Measurements from ENCODE around the gene GRIN2B.

Gene GRIN2B

GRCh38 chr12:13973996-13974395 lies 7.4 kb downstream of the GRIN2B start:
- H3K4me3 Mint-ChIP-seq = no peak overlapping the region
- no peak overlapping the region for H3K27ac Mint-ChIP-seq
- no peaks in the 10 kb centered on the region for H3K9me3 Mint-ChIP-seq (ENCODE audit: low read depth)
- H3K36me3 Mint-ChIP-seq = no peaks in the 10 kb centered on the region
- peaks cover 20% of the 10 kb centered on the region for H3K27me3 Mint-ChIP-seq
- no peaks in the 10 kb centered on the region for H3K4me1 Mint-ChIP-seq (ENCODE audit: low read depth)

- Mint-ChIP-seq H3K36me3 (no peaks in the 10 kb centered on the region), H3K4me3 (no peak overlapping the region), H3K27me3 (no peaks in the 10 kb centered on the region), H3K27ac (no peak overlapping the region), H3K9me3 (ENCODE audit: low read depth) (no peaks in the 10 kb centered on the region), H3K4me1 (ENCODE audit: low read depth) (no peaks in the 10 kb centered on the region)
Observed at GRCh38 chr12:13970803-13971202, 10.6 kb downstream of the GRIN2B start.

GRCh38 chr12:13968281-13968680 lies 13.1 kb downstream of the GRIN2B start:
- Mint-ChIP-seq H3K27ac (no peak overlapping the region), H3K4me3 (no peak overlapping the region), H3K36me3 (no peaks in the 10 kb centered on the region), H3K27me3 (peaks cover 9% of the 10 kb centered on the region), H3K4me1 (ENCODE audit: low read depth) (no peaks in the 10 kb centered on the region), H3K9me3 (ENCODE audit: low read depth) (no peaks in the 10 kb centered on the region)

GRCh38 chr12:13964666-13965065 lies 16.7 kb downstream of the GRIN2B start:
- no peaks in the 10 kb centered on the region for H3K4me1 Mint-ChIP-seq (ENCODE audit: low read depth)
- no peak overlapping the region for H3K4me3 Mint-ChIP-seq
- H3K27ac Mint-ChIP-seq = no peak overlapping the region
- peaks cover 19% of the 10 kb centered on the region for H3K27me3 Mint-ChIP-seq
- no peaks in the 10 kb centered on the region for H3K36me3 Mint-ChIP-seq
- no peaks in the 10 kb centered on the region for H3K9me3 Mint-ChIP-seq (ENCODE audit: low read depth)

GRCh38 chr12:13962699-13963098 lies 18.7 kb downstream of the GRIN2B start:
- Mint-ChIP-seq H3K27ac (no peak overlapping the region), H3K4me3 (no peak overlapping the region), H3K9me3 (ENCODE audit: low read depth) (no peaks in the 10 kb centered on the region), H3K27me3 (peaks cover 26% of the 10 kb centered on the region), H3K4me1 (ENCODE audit: low read depth) (no peaks in the 10 kb centered on the region), H3K36me3 (no peaks in the 10 kb centered on the region)

GRCh38 chr12:13961971-13962370 lies 19.4 kb downstream of the GRIN2B start:
- Mint-ChIP-seq H3K27ac (no peak overlapping the region), H3K4me1 (ENCODE audit: low read depth) (no peaks in the 10 kb centered on the region), H3K4me3 (no peak overlapping the region), H3K36me3 (no peaks in the 10 kb centered on the region), H3K9me3 (ENCODE audit: low read depth) (no peaks in the 10 kb centered on the region), H3K27me3 (peaks cover 26% of the 10 kb centered on the region)

- H3K4me1 Mint-ChIP-seq (ENCODE audit: low read depth) = no peaks in the 10 kb centered on the region
Observed at GRCh38 chr12:13959131-13959723, 22.2 kb downstream of the GRIN2B start.

GRCh38 chr12:13957576-13957975 lies 23.8 kb downstream of the GRIN2B start:
- H3K36me3 Mint-ChIP-seq = no peaks in the 10 kb centered on the region
- H3K4me1 Mint-ChIP-seq (ENCODE audit: low read depth) = no peaks in the 10 kb centered on the region
- H3K4me3 Mint-ChIP-seq = no peak overlapping the region
- no peaks in the 10 kb centered on the region for H3K9me3 Mint-ChIP-seq (ENCODE audit: low read depth)
- H3K27ac Mint-ChIP-seq = no peak overlapping the region
- peaks cover 18% of the 10 kb centered on the region for H3K27me3 Mint-ChIP-seq

More at GRCh38 chr12:13959131-13959723, 22.2 kb downstream of the GRIN2B start:
- H3K9me3 Mint-ChIP-seq (ENCODE audit: low read depth) = no peaks in the 10 kb centered on the region
- no peak overlapping the region for H3K27ac Mint-ChIP-seq
- no peak overlapping the region for H3K4me3 Mint-ChIP-seq
- H3K36me3 Mint-ChIP-seq = no peaks in the 10 kb centered on the region
- H3K27me3 Mint-ChIP-seq = peaks cover 21% of the 10 kb centered on the region

GRCh38 chr12:13956060-13956590 lies 25.3 kb downstream of the GRIN2B start:
- Mint-ChIP-seq H3K27ac (no peak overlapping the region), H3K4me1 (ENCODE audit: low read depth) (no peaks in the 10 kb centered on the region), H3K4me3 (no peak overlapping the region), H3K27me3 (peaks cover 14% of the 10 kb centered on the region), H3K9me3 (ENCODE audit: low read depth) (no peaks in the 10 kb centered on the region), H3K36me3 (no peaks in the 10 kb centered on the region)

GRCh38 chr12:13952096-13952495 lies 29.3 kb downstream of the GRIN2B start:
- Mint-ChIP-seq H3K27ac (no peak overlapping the region), H3K27me3 (peaks cover 2% of the 10 kb centered on the region), H3K9me3 (ENCODE audit: low read depth) (no peaks in the 10 kb centered on the region), H3K4me1 (ENCODE audit: low read depth) (no peaks in the 10 kb centered on the region), H3K4me3 (no peak overlapping the region), H3K36me3 (no peaks in the 10 kb centered on the region)

- Mint-ChIP-seq H3K36me3 (no peaks in the 10 kb centered on the region), H3K4me1 (ENCODE audit: low read depth) (no peaks in the 10 kb centered on the region), H3K9me3 (ENCODE audit: low read depth) (no peaks in the 10 kb centered on the region), H3K4me3 (no peak overlapping the region), H3K27me3 (peaks cover 4% of the 10 kb centered on the region), H3K27ac (no peak overlapping the region)
Observed at GRCh38 chr12:13950502-13950901, 30.9 kb downstream of the GRIN2B start.

GRCh38 chr12:13948621-13949020 lies 32.8 kb downstream of the GRIN2B start:
- no peaks in the 10 kb centered on the region for H3K9me3 Mint-ChIP-seq (ENCODE audit: low read depth)
- no peaks in the 10 kb centered on the region for H3K36me3 Mint-ChIP-seq
- no peaks in the 10 kb centered on the region for H3K4me1 Mint-ChIP-seq (ENCODE audit: low read depth)
- H3K27ac Mint-ChIP-seq = no peak overlapping the region
- H3K4me3 Mint-ChIP-seq = no peak overlapping the region
- peaks cover 9% of the 10 kb centered on the region for H3K27me3 Mint-ChIP-seq

- H3K27me3 Mint-ChIP-seq = peaks cover 12% of the 10 kb centered on the region
- H3K36me3 Mint-ChIP-seq = no peaks in the 10 kb centered on the region
- H3K27ac Mint-ChIP-seq = no peak overlapping the region
- H3K4me1 Mint-ChIP-seq (ENCODE audit: low read depth) = no peaks in the 10 kb centered on the region
- no peak overlapping the region for H3K4me3 Mint-ChIP-seq
- no peaks in the 10 kb centered on the region for H3K9me3 Mint-ChIP-seq (ENCODE audit: low read depth)
Observed at GRCh38 chr12:13947276-13947946, 34.0 kb downstream of the GRIN2B start.

GRCh38 chr12:13945641-13946040 lies 35.8 kb downstream of the GRIN2B start:
- Mint-ChIP-seq H3K9me3 (ENCODE audit: low read depth) (no peaks in the 10 kb centered on the region), H3K4me1 (ENCODE audit: low read depth) (no peaks in the 10 kb centered on the region), H3K36me3 (no peaks in the 10 kb centered on the region), H3K4me3 (no peak overlapping the region), H3K27me3 (peaks cover 20% of the 10 kb centered on the region), H3K27ac (no peak overlapping the region)

GRCh38 chr12:13945236-13945635 lies 36.2 kb downstream of the GRIN2B start:
- Mint-ChIP-seq H3K4me3 (no peak overlapping the region), H3K9me3 (ENCODE audit: low read depth) (no peaks in the 10 kb centered on the region), H3K4me1 (ENCODE audit: low read depth) (no peaks in the 10 kb centered on the region), H3K27me3 (peaks cover 20% of the 10 kb centered on the region), H3K27ac (no peak overlapping the region), H3K36me3 (no peaks in the 10 kb centered on the region)

- Mint-ChIP-seq H3K9me3 (ENCODE audit: low read depth) (peaks cover under 1% of the 10 kb centered on the region), H3K27ac (no peak overlapping the region), H3K27me3 (peaks cover 20% of the 10 kb centered on the region), H3K4me1 (ENCODE audit: low read depth) (no peaks in the 10 kb centered on the region), H3K4me3 (no peak overlapping the region), H3K36me3 (no peaks in the 10 kb centered on the region)
Observed at GRCh38 chr12:13942826-13943225, 38.6 kb downstream of the GRIN2B start.

Measured in activated naive CD8-positive, alpha-beta T cell (primary cell).